ENCODE data around the gene YDJC.

GRCh38 chr22:21650280-21650679 is 20.5 kb upstream of the YDJC start:
- TF ChIP-seq EP300 (IDR thresholded peaks at IDR 0.05) = no peak
- TF ChIP-seq POLR2A (IDR thresholded peaks at IDR 0.05) = no peak
- TF ChIP-seq, protein P1, sequence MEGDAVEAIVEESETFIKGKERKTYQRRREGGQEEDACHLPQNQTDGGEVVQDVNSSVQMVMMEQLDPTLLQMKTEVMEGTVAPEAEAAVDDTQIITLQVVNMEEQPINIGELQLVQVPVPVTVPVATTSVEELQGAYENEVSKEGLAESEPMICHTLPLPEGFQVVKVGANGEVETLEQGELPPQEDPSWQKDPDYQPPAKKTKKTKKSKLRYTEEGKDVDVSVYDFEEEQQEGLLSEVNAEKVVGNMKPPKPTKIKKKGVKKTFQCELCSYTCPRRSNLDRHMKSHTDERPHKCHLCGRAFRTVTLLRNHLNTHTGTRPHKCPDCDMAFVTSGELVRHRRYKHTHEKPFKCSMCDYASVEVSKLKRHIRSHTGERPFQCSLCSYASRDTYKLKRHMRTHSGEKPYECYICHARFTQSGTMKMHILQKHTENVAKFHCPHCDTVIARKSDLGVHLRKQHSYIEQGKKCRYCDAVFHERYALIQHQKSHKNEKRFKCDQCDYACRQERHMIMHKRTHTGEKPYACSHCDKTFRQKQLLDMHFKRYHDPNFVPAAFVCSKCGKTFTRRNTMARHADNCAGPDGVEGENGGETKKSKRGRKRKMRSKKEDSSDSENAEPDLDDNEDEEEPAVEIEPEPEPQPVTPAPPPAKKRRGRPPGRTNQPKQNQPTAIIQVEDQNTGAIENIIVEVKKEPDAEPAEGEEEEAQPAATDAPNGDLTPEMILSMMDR (IDR thresholded peaks at IDR 0.05) = no peak
- no peak for TF ChIP-seq POLR2AphosphoS5 (IDR thresholded peaks at IDR 0.05)

All from suprapubic skin (tissue), 4 donors.